ENCODE data around the gene FYN. TPM values are rescaled to one million over a fixed set of nuclear protein-coding genes. Genes with fewer than 3 reads are reported as not detected.
"Not testable (repeated sequence)": the region's sequence is repeated elsewhere in the genome, so short reads cannot be mapped to it uniquely, and the experiment has no call there.

Gene FYN
- total RNA-seq, 1 experiment from 2014 or later: 34.3 TPM

DNA sequence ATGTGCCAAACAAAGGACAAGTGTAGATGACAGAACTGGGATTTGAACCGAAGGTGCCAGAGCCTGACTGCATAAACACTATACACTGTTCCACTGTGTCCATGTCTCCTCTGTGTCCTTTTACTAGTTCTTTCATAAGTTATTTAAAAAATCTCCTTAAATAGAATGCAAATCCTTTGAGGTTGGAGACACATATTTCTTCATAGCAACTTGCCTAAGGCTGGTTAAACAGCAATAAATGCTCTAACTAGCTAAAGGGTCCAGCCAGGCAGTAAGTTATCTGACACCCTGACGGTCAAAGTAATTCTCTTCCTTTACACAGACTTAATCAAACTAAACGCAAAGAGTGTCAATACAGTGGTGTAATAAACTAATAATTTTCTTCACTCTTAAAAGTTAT lies 191.4 kb downstream of the FYN start:
- Histone ChIP-seq H3K27ac (ENCODE audit: low read depth, low read length, poor library complexity, severe bottlenecking) (no peak overlapping the region), H3K9me3 (ENCODE audit: low read depth, low read length, poor library complexity, severe bottlenecking) (no peaks in the 10 kb centered on the region), H3K36me3 (ENCODE audit: insufficient read depth, low read length, poor library complexity, severe bottlenecking) (no peaks in the 10 kb centered on the region), H3K27me3 (replicated peaks; ENCODE audit: insufficient read depth, low read depth, low read length, poor library complexity) (no peaks in the 10 kb centered on the region), H3K4me3 (ENCODE audit: low read depth, low read length, poor library complexity, severe bottlenecking) (no peak overlapping the region), H3K4me1 (ENCODE audit: insufficient read depth, low read length, poor library complexity, severe bottlenecking) (peaks cover 5% of the 10 kb centered on the region)
- no peak for DNase-seq (ENCODE audit: low spot score)
- no TSS peak for BruUV-seq (replicated peaks)
- CTCF ChIA-PET: no interaction called here
- no peak for TF ChIP-seq EZH2 (IDR thresholded peaks at IDR 0.05; ENCODE audit: borderline replicate concordance, low read depth, low read length, poor library complexity, severe bottlenecking)
- TF ChIP-seq, protein P1, sequence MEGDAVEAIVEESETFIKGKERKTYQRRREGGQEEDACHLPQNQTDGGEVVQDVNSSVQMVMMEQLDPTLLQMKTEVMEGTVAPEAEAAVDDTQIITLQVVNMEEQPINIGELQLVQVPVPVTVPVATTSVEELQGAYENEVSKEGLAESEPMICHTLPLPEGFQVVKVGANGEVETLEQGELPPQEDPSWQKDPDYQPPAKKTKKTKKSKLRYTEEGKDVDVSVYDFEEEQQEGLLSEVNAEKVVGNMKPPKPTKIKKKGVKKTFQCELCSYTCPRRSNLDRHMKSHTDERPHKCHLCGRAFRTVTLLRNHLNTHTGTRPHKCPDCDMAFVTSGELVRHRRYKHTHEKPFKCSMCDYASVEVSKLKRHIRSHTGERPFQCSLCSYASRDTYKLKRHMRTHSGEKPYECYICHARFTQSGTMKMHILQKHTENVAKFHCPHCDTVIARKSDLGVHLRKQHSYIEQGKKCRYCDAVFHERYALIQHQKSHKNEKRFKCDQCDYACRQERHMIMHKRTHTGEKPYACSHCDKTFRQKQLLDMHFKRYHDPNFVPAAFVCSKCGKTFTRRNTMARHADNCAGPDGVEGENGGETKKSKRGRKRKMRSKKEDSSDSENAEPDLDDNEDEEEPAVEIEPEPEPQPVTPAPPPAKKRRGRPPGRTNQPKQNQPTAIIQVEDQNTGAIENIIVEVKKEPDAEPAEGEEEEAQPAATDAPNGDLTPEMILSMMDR (conservative IDR thresholded peaks at IDR 0.05; ENCODE audit: low read depth, low read length): no peak
- POLR2A ChIA-PET (ENCODE audit: low non-redundant PET): no interaction called here
- intact Hi-C loops (cut with micrococcal nuclease; ENCODE audit: unreplicated experiment): no loop called here

DNA sequence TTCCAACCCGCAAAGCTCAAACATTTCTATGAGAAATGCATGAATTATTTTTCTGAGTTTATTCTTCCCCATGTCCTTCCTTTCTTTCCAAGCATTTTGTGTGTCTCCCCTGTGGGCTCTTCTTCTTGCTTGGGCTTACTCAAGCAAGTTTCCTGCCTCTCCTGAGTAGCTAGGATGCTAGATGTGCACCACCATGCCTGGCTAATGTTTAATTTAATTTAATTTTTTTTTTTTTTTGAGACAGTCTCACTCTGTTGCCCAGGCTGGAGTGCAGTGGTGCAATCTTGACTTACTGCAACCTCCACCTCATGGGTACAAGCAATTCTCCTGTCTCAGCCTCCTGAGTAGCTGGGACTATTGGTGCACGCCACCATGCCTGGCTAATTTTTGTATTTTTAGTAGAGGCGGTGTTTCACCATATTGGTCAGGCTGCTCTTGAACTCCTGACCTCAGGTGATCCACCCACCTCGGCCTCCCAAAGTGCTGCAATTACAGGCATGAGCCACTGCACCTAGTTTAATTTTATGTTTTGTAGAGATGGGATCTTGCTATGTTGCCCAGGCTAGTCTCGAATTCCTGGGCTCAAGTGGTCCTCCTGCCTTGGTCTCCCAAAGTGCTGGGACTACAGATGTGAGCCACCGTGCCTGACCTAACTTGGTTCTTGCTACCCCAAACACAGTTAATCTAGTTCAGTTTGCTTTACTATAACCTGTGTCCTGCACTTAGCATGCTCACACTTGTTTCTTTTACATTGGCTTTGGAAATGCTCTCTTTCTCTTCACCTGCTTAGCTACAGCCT lies 192.2 kb downstream of the FYN start:
- POLR2A ChIA-PET (ENCODE audit: low non-redundant PET); H3K4me1 ChIP-seq (ENCODE audit: insufficient read depth, low read length, poor library complexity, severe bottlenecking); H3K27me3 ChIP-seq (replicated peaks; ENCODE audit: insufficient read depth, low read depth, low read length, poor library complexity); H3K27ac ChIP-seq (ENCODE audit: low read depth, low read length, poor library complexity, severe bottlenecking); CTCF ChIA-PET; DNase-seq (ENCODE audit: low spot score); H3K36me3 ChIP-seq (ENCODE audit: insufficient read depth, low read length, poor library complexity, severe bottlenecking); BruUV-seq (replicated peaks); intact Hi-C loops (cut with micrococcal nuclease; ENCODE audit: unreplicated experiment); H3K4me3 ChIP-seq (ENCODE audit: low read depth, low read length, poor library complexity, severe bottlenecking); H3K9me3 ChIP-seq (ENCODE audit: low read depth, low read length, poor library complexity, severe bottlenecking): not testable (repeated sequence)

DNA sequence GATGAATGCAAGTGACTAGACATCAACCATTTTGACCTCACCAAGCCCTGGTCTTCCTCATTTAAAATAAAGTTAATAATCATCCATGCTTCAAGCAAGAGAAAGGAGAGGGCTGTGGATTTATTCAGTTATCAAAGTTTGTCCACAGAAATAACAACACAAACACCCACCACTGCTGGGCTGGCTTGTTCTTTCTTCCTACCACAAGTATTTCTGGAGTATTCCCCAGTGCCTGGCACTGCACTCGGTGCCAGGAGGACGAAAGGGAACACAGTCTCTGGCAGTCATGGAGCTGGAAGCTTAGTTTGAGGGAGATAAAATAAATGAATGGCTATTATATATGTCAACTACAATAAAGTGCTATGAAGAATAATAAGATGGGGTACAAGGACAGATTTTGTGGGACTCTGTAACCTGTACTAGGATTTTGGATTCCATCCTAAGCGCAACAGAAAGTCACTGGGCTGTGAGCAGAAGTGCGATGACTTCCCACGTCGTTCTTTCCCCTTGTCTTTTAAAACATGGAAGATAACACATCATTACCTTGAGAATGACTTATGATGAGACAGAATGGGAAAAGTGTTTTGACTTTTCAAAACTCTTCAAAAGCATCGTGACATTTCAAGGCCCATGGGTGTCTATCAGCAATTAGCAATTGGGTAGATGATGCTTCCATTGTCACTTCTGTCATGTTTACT lies 193.1 kb downstream of the FYN start:
- Histone ChIP-seq H3K4me3 (ENCODE audit: low read depth, low read length, poor library complexity, severe bottlenecking) (no peak overlapping the region), H3K27me3 (replicated peaks; ENCODE audit: insufficient read depth, low read depth, low read length, poor library complexity) (no peaks in the 10 kb centered on the region), H3K27ac (ENCODE audit: low read depth, low read length, poor library complexity, severe bottlenecking) (no peak overlapping the region), H3K9me3 (ENCODE audit: low read depth, low read length, poor library complexity, severe bottlenecking) (no peaks in the 10 kb centered on the region), H3K36me3 (ENCODE audit: insufficient read depth, low read length, poor library complexity, severe bottlenecking) (no peaks in the 10 kb centered on the region), H3K4me1 (ENCODE audit: insufficient read depth, low read length, poor library complexity, severe bottlenecking) (no peaks in the 10 kb centered on the region)
- BruUV-seq (replicated peaks): no TSS peak
- TF ChIP-seq EZH2 (IDR thresholded peaks at IDR 0.05; ENCODE audit: borderline replicate concordance, low read depth, low read length, poor library complexity, severe bottlenecking): no peak
- TF ChIP-seq, protein P1 (conservative IDR thresholded peaks at IDR 0.05; ENCODE audit: low read depth, low read length): no peak
- intact Hi-C loops (cut with micrococcal nuclease; ENCODE audit: unreplicated experiment): no loop called here
- ChIA-PET CTCF (no interaction called here), POLR2A (ENCODE audit: low non-redundant PET) (no interaction called here)
- DNase-seq (ENCODE audit: low spot score): no peak
